ENCODE data around the gene HPCAL1.

HPCAL1 gene

DNA sequence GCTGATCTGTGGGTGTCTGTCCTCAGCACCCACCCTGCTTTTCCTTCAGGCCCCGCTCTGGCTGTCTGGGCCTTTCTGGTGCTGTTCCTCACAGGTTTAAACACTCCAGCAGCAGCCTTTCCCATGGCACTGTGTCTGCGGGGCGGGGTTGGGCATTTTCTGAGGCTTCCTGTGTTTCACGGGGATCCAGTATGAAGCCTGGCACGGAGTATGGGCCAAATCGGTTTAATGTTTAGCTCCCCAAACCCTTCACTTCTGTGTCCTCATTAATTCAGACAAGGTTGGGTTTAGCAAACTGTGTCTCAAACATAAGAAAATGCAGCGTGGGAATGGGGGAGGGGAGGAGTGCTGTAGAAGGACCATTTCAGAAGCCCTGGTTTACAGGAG is 44.9 kb downstream of the HPCAL1 start:
- in situ Hi-C loops (cut with MboI; ENCODE audit: low sequenced_read_pairs) = no loop called here

DNA sequence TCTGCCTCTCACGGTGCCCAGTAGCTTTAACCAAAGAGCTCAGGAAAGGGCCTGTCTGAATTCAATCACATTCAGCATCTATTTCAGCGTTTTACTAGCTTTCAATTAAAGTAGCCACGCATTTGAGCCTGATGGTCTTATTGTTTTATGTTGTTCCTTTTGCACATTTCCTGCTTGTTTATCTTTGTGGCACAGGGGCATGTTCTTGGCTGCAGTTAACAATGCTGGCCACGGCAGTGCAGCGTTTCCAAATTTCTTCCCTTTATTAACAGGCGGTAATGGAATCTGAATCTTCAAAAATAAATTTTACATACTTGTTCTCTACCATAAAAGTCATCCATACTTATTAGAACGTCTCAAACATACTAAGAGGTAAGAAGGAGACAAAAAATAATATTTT is 46.2 kb downstream of the HPCAL1 start:
- in situ Hi-C loops (cut with MboI; ENCODE audit: low sequenced_read_pairs) = no loop called here

DNA sequence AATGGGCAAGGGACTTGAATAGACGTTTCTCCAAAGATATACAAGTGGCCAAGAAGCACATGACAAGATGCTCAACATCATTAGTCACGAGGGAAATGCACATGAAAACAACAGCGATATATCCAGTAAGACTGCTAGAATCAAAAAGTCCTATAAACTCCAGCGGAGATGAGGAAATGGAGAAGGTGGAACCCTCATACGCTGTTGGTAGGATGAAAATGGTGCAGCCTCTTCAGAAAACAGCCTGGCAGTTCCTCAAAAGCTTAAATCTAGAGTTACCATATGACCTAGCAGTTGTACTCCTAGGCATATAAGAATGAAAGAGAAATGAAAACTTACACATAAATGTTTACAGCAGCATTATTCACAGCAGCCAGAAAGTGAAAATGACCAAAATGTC is 48.1 kb downstream of the HPCAL1 start:
- in situ Hi-C loops (cut with MboI; ENCODE audit: low sequenced_read_pairs) = no loop called here

DNA sequence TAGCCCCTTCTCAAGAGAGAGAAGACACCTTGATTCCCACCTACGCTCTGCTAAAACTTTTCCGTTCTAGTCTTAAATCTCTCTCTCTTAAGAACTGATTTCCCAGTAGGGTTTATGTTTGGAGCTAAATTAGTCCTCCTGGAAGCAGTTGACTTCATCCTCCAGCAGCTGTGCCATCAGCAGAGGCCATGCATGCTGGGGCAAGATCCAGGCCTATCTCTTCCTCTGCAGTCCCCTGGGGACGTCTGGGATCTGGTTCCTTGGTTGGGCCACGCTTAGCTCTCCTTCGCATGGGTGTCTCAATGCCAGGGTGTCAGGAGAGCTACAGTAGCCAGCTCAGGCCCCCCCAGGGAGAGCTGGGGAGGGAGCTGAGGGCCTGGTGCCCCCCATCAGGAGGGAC is 49.7 kb downstream of the HPCAL1 start:
- in situ Hi-C loops (cut with MboI; ENCODE audit: low sequenced_read_pairs) = no loop called here

DNA sequence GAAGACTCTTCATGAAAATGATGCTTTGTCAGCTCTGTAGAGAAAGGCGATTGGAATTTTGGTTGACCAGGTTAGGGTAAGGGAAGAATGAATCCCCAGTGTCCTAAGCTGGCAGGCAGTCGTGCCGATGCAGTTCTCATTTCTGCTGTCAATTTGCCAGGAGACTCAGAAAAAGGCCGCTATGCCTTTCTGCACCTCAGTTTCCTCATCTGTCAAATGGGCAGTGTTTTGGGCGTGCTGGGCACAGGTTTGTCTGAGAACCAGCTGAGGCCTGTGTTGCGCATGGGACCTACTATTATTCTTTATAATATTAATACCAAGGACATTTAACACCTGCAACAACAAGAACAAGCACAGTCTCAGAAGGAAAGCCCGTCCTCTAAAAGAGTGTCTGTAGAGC is 50.3 kb downstream of the HPCAL1 start:
- in situ Hi-C loops (cut with MboI; ENCODE audit: low sequenced_read_pairs) = no loop called here

DNA sequence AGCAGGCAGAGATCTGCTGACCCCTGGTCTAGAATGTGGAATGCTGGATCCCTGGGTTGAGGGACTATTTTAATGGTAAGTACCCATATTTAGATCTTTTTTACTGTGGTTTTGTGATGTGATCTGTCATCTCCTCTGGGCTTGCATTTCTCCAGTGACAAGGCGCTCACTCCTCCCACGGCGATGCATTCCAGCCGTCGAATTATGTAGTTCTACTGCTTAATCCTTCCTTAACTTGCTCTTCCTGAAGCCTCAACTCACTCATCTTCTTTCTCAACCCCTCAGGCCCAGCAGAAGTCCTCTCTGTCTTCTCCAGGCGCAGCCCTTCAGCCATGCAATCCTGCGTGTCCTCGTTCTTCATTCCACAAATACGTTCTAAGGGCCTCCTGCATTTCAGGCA is 51.2 kb downstream of the HPCAL1 start:
- in situ Hi-C loops (cut with MboI; ENCODE audit: low sequenced_read_pairs) = no loop called here

DNA sequence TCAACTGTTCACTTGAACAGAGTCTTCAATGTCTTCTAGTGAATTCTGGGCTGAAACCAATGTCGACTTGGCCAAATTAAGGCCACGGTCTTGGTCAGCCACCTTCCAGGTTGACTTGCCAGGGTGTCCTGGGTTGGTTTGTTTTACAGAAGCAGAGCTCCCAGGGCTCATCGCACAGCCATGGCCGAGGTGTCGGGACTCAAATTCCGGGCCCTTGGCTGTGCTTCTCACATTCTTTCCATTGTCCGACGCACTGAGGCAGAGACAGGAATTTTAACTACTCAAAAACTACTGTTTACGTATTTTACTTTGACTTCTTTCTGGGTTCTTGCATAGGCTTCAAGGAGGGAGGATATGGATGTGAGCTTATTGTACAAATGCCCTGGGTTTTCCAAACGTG is 51.7 kb downstream of the HPCAL1 start:
- in situ Hi-C loops (cut with MboI; ENCODE audit: low sequenced_read_pairs) = no loop called here

DNA sequence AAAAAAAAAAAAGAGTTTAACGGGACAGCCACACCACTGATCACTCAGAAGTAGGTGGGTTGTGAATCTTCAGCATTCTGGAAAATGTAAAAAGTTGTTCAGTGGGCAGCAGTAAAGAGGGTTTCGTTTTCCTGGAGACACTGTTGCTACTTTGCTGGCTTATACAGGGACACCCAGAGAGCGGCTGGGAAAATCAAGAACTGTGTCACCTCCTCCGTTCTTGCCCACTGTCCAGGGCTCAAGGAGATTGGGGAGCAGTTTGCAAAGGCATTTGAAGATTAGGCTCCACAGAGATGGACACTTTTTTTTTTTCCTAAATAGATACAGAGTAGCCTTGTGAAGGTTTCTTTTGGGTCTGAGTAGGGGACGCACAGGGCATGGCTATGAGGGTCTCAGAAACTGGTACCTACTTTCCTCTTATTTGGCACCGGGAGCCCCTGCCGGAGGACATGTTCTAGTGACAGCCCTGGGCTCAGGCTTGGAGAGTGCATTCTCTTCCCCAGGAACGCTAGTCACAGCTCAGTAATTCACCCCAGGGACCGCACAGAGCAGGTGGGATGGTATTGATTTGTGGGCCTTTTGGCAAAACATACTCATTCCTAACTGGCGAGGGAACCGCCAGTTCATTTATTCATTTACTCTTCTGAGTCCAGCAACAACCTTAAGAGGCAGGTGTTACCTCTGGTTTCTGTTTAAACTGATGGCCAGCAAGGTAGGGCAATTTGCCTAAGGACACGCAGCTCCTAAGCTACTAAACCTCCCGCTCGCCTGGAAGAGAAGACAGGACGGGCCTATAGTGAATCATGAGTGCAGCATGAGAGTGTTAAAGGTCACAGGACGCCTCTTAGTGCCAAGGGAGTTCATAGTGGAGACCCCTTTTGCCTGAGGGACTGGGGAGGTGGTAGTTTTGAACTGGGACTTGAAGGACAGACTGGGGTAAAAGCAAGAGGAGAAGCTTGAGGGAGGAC is 53.1 kb downstream of the HPCAL1 start:
- in situ Hi-C loops (cut with MboI; ENCODE audit: low sequenced_read_pairs) = no loop called here

DNA sequence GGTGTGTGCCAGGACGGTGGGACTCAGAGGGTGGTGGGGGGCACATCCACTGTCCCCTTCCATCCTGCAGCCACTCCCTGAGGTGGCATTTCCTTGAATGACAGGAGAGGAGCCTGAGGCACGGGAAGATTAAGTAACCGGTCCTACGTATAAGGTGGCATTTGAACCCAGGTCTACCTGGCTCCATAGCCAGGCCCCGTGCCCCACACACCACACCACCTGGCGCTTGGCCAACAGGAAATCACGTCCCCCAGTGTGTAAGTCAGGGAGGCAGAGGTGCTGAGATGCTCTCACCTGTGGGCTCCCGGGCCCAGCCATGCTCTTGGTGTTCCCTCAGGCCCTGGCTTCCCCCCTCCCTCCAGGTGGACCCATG is 53.7 kb downstream of the HPCAL1 start:
- in situ Hi-C loops (cut with MboI; ENCODE audit: low sequenced_read_pairs) = no loop called here

DNA sequence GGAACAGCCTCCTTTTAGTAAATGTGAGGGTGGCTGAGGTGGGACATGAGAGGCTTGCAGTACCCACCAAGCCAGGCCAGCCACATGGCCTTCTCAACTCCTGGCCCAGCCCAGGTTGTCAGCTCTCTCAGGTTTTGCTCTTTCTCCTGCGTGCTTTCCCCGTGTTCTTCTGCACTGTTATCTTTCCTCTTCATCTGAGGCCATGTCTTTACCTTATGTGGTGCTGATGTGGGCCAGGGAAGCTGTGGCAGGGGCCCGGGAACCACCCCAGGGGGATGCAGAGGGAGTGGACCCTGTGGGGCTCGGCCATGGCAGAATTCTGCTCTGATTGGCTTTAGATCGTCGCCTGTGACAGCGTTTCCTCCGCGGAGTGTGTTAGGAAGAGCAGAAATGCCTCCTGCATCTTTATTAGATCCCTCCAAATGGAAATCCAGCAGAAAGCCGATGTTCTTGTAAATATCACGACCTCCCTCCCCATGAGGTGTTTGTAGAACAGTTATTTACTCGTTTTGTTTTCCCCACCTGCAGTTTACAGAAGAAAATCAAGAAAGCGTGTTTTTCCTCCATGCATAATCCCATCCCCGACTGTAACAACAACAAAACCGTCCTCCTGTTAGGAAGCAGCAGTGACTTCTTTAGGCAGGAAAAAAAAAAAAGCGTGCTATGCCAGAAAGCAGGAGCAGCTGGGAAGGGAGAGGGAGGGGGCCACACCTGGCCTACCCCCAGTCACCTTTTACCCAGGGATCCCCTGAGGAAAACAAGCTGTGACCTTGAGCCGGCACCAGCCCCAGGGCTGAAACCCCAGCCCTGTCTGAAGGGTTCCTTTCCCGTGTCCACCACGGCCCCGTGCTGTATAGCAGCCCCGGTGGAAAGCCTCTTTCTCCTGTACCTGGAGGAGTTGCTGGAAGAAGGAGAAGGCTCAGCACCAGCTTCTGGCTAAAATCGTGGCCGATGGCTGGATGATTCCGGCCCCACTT is 54.8 kb downstream of the HPCAL1 start:
- in situ Hi-C loops (cut with MboI; ENCODE audit: low sequenced_read_pairs) = no loop called here

DNA sequence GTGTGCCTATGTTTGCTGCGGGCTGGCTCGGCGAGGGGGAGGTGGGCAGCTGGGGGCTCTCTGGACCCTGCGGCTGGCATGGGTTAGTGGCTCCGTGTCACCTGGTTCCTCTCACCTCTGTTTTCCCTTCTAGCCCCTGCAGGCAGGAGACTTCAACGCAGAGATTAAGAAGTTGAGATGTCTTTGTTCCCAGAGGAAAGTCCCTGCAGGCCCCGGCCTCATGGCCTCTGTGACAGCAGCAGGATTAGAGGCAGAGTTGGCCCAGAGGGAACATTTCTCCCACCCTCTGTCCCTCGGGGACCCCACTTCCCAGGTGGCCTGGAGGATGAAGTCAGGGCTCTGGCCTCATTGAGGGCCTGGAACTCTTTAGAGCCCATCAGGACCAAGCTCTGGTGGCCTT is 56.5 kb downstream of the HPCAL1 start:
- in situ Hi-C loops (cut with MboI; ENCODE audit: low sequenced_read_pairs) = no loop called here

DNA sequence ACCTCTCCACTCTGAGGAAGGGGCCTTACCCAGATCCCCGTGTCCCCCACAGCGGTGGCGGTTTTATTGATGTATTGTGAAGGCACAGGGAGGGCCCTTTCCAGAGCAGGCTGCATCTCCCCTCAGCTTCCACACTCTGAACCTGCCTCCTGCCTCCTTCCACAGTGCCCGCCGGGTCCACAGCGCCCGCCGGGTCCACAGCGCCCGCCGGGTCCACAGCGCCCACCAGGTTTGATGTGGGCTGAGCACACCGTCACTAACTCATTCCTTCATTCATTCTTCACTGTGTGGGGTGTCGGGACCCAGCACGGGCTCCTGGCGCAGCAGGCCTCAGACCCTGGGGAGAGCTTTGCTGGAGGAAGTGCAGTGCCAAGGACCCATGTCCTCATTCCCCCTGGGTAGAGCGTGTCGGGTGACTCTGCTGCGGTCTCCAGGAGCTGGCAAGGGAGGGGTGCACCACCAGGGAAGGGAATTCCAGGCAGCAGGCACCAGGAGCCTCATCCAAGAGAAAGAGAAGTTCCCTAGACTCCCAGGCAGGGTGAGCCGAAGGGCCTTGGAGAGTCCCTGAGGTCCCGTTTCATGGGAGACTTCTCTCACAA is 57.1 kb downstream of the HPCAL1 start:
- in situ Hi-C loops (cut with MboI; ENCODE audit: low sequenced_read_pairs) = no loop called here

DNA sequence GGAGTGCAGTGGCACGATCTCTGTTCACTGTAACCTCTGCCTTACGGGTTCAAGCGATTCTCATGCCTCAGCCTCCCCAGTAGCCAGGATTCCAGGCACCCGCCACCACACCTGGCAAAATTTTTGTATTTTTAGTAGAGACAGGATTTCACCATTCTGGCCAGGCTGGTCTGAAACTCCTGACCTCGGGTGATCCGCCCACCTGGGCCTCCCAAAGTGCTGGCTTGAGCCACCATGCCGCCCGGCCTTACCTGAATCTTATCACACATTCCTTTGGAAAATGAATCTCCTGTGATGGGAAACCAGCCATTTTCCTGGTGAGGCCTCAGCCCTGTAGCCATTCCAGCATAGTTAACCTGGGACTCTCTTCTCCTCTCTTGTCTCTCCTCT is 57.8 kb downstream of the HPCAL1 start:
- in situ Hi-C loops (cut with MboI; ENCODE audit: low sequenced_read_pairs) = no loop called here

DNA sequence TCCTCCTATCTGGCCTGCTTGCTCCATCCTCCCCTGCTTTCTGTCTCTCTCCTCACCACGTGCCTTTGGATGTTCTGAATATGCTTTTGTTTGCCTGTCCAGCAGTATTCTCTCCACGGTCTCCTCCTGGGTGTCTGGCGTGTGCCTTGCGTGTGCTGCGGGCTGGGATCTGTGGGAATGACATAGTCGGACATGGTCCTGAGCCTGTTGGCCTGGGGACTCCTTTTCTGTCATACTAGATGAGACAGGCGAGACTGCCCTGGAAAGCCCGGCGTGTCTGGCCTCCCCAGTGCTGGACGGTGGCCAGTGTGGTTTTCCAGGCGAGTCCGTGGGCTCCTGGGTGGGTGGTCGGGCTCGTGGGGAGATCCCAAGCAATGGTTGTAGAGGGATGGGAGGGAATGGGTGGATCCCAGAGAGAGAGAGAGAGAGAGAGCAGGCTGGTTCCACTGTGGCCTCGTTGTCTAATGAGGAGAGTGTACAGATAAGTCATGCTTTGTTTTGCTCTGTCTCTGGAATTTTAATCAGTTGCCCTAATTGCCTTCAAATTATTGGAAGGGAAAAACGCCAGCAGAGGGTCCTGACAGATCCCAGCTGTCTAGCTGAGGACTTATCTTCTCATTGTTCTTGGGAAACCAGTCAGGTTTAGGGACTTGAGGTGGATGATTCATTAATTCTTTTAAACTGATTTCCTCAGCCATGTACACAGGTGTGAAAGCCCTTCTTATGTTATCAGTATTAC is 58.3 kb downstream of the HPCAL1 start:
- in situ Hi-C loops (cut with MboI; ENCODE audit: low sequenced_read_pairs) = no loop called here

DNA sequence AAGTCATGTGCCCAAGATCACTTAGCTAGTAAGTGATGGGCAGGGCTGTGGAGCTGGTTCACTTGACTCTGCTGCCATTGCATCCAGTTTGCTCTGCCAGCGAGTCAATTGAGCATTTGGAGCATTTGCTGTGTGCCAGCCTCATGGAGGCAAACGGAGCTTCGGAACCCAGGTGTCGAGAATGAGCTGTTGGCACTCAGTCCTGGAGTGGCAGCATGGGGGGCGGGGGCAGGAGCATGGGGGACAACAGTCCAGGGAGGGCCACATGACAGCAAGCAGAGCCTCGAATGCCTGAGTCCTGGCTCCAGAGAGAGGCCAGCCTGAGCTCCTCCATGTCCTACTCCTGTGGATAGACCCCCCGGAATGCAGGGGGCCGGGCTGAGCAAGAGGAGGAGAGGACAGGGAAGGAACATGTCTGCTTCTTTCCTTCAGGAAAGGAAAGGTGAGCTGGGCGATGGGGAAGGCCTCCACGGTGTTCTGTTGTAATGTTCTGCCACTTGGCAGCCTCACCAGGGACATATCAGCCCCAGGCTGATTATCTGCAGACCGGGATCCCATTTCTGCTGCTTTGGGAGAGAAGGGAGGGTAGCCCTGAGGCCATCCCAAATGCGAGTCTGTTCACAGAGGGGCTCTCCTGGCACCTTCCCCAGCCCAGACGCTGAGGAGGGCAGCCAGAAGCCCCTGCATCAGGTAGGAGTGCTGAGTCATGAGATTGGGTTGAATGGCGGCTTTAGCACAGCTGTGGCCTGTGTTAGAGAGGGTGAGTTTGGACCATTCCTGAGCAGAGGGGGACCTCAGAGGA is 59.6 kb downstream of the HPCAL1 start:
- in situ Hi-C loops (cut with MboI; ENCODE audit: low sequenced_read_pairs) = no loop called here

DNA sequence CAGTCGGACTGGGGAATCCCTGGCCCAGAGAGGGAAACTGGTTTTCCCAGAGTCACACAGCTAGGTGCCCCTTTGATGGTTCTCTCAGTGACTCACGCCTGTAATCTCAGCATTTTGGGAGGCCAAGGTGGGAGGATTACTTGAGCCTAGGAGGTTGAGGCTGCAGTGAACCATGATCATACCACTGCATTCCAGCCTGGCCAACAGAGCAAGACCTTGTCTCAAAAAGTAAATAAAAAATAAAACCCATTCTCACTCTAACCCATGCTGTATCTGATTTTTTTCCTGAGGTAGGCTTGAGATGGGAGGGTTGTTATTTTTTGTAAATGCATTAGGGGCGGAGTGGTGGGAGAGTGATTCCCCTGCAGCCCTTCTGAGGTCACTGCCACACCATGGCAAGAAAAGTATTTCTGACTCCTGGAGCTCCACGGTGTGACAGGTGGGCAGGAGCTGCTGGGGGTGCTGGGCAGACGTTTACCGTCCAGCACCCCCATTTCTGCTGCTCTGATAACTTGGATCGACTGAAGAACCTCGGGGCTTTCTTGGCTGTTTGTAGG is 60.3 kb downstream of the HPCAL1 start:
- in situ Hi-C loops (cut with MboI; ENCODE audit: low sequenced_read_pairs) = no loop called here

DNA sequence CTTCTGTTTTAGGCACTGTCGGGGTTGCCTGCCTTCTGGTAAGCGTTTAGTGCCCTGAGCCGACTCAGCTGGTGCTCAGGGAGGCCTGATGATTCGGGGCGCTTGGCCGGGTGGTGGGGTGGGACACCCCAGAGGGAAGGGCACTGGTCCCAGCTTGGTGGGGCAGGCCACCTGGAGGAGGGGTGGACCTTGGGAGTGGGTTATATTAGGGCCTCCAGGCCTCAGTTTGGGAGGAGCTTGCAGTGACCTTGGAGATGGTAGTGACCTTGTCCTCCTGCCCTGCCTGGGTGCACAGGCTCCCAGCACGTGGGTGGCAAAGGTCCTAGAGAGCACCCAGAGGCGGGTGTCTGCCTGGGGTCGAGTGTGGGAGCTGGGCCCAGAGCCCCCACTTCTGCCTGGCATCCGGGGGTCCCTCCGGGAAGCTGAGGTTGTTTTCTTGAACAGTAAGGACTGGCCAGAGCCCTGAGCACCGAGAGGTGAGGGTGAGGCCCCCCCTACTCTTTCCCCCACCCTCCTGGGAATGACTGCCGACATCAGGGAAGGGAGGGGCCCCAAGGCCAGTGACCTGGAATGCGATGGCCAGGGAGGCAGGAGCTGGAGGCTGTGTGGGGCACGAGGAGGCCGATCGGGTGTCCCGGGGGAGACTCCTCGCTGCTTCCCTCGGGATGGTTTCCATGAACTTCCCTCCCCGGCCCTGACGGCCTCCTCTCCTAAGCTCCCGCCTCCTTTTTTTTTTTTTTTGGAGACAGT is 61.3 kb downstream of the HPCAL1 start:
- in situ Hi-C loops (cut with MboI; ENCODE audit: low sequenced_read_pairs) = no loop called here

DNA sequence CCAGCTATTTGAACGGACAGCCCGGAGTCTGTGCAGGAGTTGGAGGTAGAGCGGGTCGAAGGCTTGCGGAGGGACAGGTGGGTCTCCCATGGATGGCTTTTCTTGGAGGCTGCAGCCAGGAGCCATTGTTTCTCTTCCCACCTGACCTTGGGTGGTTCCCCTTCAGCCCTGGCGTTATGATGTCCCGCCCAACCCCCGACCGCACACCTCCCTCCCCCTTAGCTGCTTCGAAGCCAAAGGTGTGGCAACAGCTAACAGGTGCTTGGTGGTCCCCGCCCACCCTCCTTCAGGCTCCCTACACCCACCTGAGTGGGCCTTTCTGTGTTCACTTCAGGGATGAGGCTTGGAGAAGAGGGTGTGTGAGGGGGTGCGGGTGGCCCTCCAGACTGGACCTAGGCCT is 62.7 kb downstream of the HPCAL1 start:
- in situ Hi-C loops (cut with MboI; ENCODE audit: low sequenced_read_pairs) = no loop called here

Measured in hTERT RPE-1 (cell line).